ENCODE results near the gene KNDC1.

- TF ChIP-seq FOS (IDR thresholded peaks at IDR 0.05; ENCODE audit: low read depth, low read length) (no peak), POLR2A (IDR thresholded peaks at IDR 0.05; ENCODE audit: low read depth, low read length) (no peak), CTCF (conservative IDR thresholded peaks at IDR 0.05; ENCODE audit: low read depth, low read length) (no peak), BHLHE40 (IDR thresholded peaks at IDR 0.05; ENCODE audit: low read depth, low read length) (no peak), CEBPB (IDR thresholded peaks at IDR 0.05; ENCODE audit: low read depth, low read length) (no peak), MXI1 (IDR thresholded peaks at IDR 0.05; ENCODE audit: borderline replicate concordance, low read depth, low read length) (no peak), RFX5 (IDR thresholded peaks at IDR 0.05; ENCODE audit: low read depth, low read length) (no peak)
Observed at GRCh38 chr10:133221331-133221730, 61.3 kb downstream of the KNDC1 start.
